Fibroblast of skin of back (primary cell): ENCODE data around the gene RAB3IL1.

ENCODE experiments used
- DNase-seq: peaks from one replicate; pipeline ENCODE4 v3.0.0-alpha.2; 2013

The RAB3IL1 gene

GRCh38 chr11:61864814-61865775 lies 52.3 kb downstream of the RAB3IL1 start:
- DNase-seq = no peak

GRCh38 chr11:61863548-61864081 lies 53.8 kb downstream of the RAB3IL1 start:
- no peak for DNase-seq

GRCh38 chr11:61862714-61863547 lies 54.4 kb downstream of the RAB3IL1 start:
- no peak for DNase-seq

GRCh38 chr11:61861634-61862033 lies 55.7 kb downstream of the RAB3IL1 start:
- no peak for DNase-seq

GRCh38 chr11:61860054-61860903 lies 57.1 kb downstream of the RAB3IL1 start:
- DNase-seq = no peak

GRCh38 chr11:61855939-61856680 lies 61.3 kb downstream of the RAB3IL1 start:
- DNase-seq = no peak

GRCh38 chr11:61854966-61855714 lies 62.2 kb downstream of the RAB3IL1 start:
- no peak for DNase-seq

GRCh38 chr11:61854206-61854895 lies 63.0 kb downstream of the RAB3IL1 start:
- DNase-seq = no peak

GRCh38 chr11:61853698-61854169 lies 63.6 kb downstream of the RAB3IL1 start:
- DNase-seq = no peak

GRCh38 chr11:61851900-61852295 lies 65.5 kb downstream of the RAB3IL1 start:
- no peak for DNase-seq

GRCh38 chr11:61851113-61851899 lies 66.1 kb downstream of the RAB3IL1 start:
- no peak for DNase-seq

- DNase-seq = no peak
Measured at GRCh38 chr11:61850687-61851086, 66.7 kb downstream of the RAB3IL1 start.

GRCh38 chr11:61848631-61849030 lies 68.7 kb downstream of the RAB3IL1 start:
- no peak for DNase-seq

GRCh38 chr11:61847914-61848581 lies 69.3 kb downstream of the RAB3IL1 start:
- no peak for DNase-seq
